Stomach (tissue), 9 donors: Measurements from ENCODE around the gene ZNF324. TPM values are rescaled to one million over a fixed set of nuclear protein-coding genes. Genes with fewer than 3 reads are reported as not detected.

Experiments used
- DNase-seq, 2 donors: peaks; one replicate each; pipeline versions ENCODE4 v3.0.0 to v3.0.0-alpha.2; 2013 to 2019
- H3K27ac ChIP-seq, 5 donors: fragments of 200-600 bp in 4 of 5; sonication (generic) in 4 of 5; one replicate each; pipeline ENCODE4 v1.5.1; 2013 to 2019; ENCODE audit warnings: mild to moderate bottlenecking in 1 of 5, moderate library complexity in 1 of 5
- H3K27me3 ChIP-seq, 3 donors: fragments of 200-600 bp; sonication (generic); one replicate each; pipeline ENCODE4 v1.5.1; 2017 to 2019; ENCODE audit warnings: mixed run types in 1 of 3
- H3K36me3 ChIP-seq, 4 donors: fragments of 200-600 bp; sonication (generic); 1 replicate in 3 of 4; 2 replicates in 1 of 4; pipeline ENCODE4 v1.5.1; 2016 to 2019
- H3K4me1 ChIP-seq, 4 donors: fragments of 200-600 bp; sonication (generic); one replicate each; pipeline ENCODE4 v1.5.1; 2016 to 2019
- H3K4me3 ChIP-seq, 4 donors: fragments of 200-600 bp; sonication (generic) in 3 of 4; one replicate each; pipeline ENCODE4 v1.5.1; 2016 to 2019; ENCODE audit warnings: mild to moderate bottlenecking in 1 of 4
- H3K9me3 ChIP-seq, 4 donors: fragments of 200-600 bp; sonication (generic); one replicate each; pipeline ENCODE4 v1.5.1; 2016 to 2019
- CTCF ChIP-seq, 7 experiments: fragments of 450-650 bp in 4 of 7; fragments of 200-600 bp in 3 of 7; sonication (generic) in 3 of 7; IDR thresholded peaks; one replicate each; pipeline ENCODE4 v1.5.1; 2016 to 2019; ENCODE audit warnings: antibody characterized with exemption in 7 of 7, control low read depth in 2 of 7, mild to moderate bottlenecking in 1 of 7
- EP300 ChIP-seq: sonication (generic); formaldehyde crosslinking; IDR thresholded peaks from one replicate; pipeline ENCODE4 v1.6.1; 2017; ENCODE audit warnings: antibody characterized with exemption
- POLR2A ChIP-seq, 4 donors: fragments of 450-650 bp; IDR thresholded peaks; one replicate each; pipeline ENCODE4 v1.6.1; 2016; ENCODE audit warnings: antibody characterized with exemption in 4 of 4, control low read depth in 2 of 4, mild to moderate bottlenecking in 1 of 4, moderate library complexity in 1 of 4
- POLR2AphosphoS5 ChIP-seq, 3 donors: sonication (generic); formaldehyde crosslinking; IDR thresholded peaks; one replicate each; pipeline ENCODE4 v1.6.1; 2016; ENCODE audit warnings: antibody characterized with exemption in 3 of 3
- WGBS, 5 donors: extraction: QIAGEN DNeasy Blood & Tissue Kit in 3 of 5; methylation state at CpG; one replicate each; pipeline versions ENCODE4 v1.1.5 to v1.1.7; 2013 to 2018; 5-methylcytosine and 5-hydroxymethylcytosine counted together
- intact Hi-C: fragments of 100-400 bp; cut with DNase I; formaldehyde crosslinking; loops from one replicate; pipeline ENCODE4 v1.15.1; 2023; ENCODE audit warnings: low total_unique reads
- polyA plus RNA-seq, 3 donors: library from polyadenylated mRNA; stranded (reverse); fragments of 200-250 nt; gene quantifications; one replicate each; pipeline ENCODE4 v1.2.3, GENCODE V29; 2013
- small RNA-seq, 4 donors: library from RNA; depleted of rRNA; stranded (forward); fragments of <200 nt; gene quantifications; one replicate each; pipeline ENCODE3, GENCODE V24; 2016
- total RNA-seq, 5 donors: library from RNA; depleted of rRNA; stranded (reverse); fragments of >200 nt; gene quantifications; one replicate each; pipeline versions ENCODE4 v1.1.0 to v1.2.3, GENCODE V29; 2014 to 2016
- donor health status: healthy with polysubstance abuse.
- donor health status: Bipolar disorder and iron deficiency.
- donor health status: healthy.

Gene ZNF324
- total and polyA plus RNA-seq, 8 donors: 1.7 to 11.9 (median 5.8) TPM

- 0 to 2% (median 1%) methylated on average over 14 of the region's 14 CpGs for WGBS, 5 donors
- Histone ChIP-seq H3K4me1 (peaks cover 29 to 65% (median 59%) of the 10 kb centered on the region in 4 donors), H3K9me3 (no peaks in the 10 kb centered on the region), H3K36me3 (peaks cover 16 to 25% (median 22%) of the 10 kb centered on the region in 4 donors), H3K4me3 (peak overlapping the region; percentile 80 to 94 (median 86)), H3K27me3 (no peaks in the 10 kb centered on the region), H3K27ac (peak overlapping the region; percentile 96 to 100 (median 98))
- intact Hi-C loops: no loop called here
- DNase-seq: peak; percentile 59 to 89
- TF ChIP-seq EP300 (no peak), CTCF (IDR thresholded peaks at IDR 0.05) (peak in 2 of 7 experiments; percentile 54 to 71)
These were observed 52.1 kb downstream of the ZNF324 start for GRCh38 chr19:58519087-58519354.

GRCh38 chr19:58519355-58520256 lies 52.7 kb downstream of the ZNF324 start, which contains the start of gene ZBTB45:
TSS of gene ZBTB45 (minus strand) at chr19:58519810. CDS start at chr19:58517673, 2,137 bp downstream.
- WGBS, 5 donors: 0 to 1% (median 0%) methylated on average over 76 to 87 of the region's 87 CpGs
- Histone ChIP-seq H3K4me3 (peak within 1 kb of the TSS; percentile 80 to 94 (median 86)), H3K27ac (peak within 1 kb of the TSS; percentile 96 to 100 (median 98)), H3K4me1 (peaks cover 23 to 59% (median 53%) of the 10 kb centered on the region in 4 donors), H3K36me3 (peaks cover 16 to 25% (median 22%) of the 10 kb centered on the region in 4 donors), H3K27me3 (no peaks in the 10 kb centered on the region), H3K9me3 (no peaks in the 10 kb centered on the region)
- intact Hi-C loops: no loop called here
- TF ChIP-seq CTCF (IDR thresholded peaks at IDR 0.05): peak in 5 of 7 experiments; percentile 35 to 93 (median 65)
- peak in 2 of 3 donors; percentile 74 to 91 for TF ChIP-seq POLR2AphosphoS5 (IDR thresholded peaks at IDR 0.05)
- TF ChIP-seq POLR2A (IDR thresholded peaks at IDR 0.05): peak in 1 of 4 donors; percentile 9
- TF ChIP-seq EP300: no peak
- peak; percentile 93 to 98 for DNase-seq

- intact Hi-C loops: no loop called here
These were observed 53.3 kb downstream of the ZNF324 start for GRCh38 chr19:58520257-58520599.

GRCh38 chr19:58521651-58522050 lies 54.8 kb downstream of the ZNF324 start:
- H3K36me3 ChIP-seq: peaks cover 7 to 10% (median 9%) of the 10 kb centered on the region in 4 donors
- H3K4me1 ChIP-seq: peaks cover 22 to 40% (median 33%) of the 10 kb centered on the region in 4 donors
- no peaks in the 10 kb centered on the region for H3K27me3 ChIP-seq
- WGBS, 5 donors: 32 to 63% (median 51%) methylated on average over 4 of the region's 4 CpGs
- peak overlapping the region in 4 of 5 donors; percentile 10 to 100 (median 74) for H3K27ac ChIP-seq
- H3K9me3 ChIP-seq: no peaks in the 10 kb centered on the region
- H3K4me3 ChIP-seq: no peak overlapping the region
- no peak for TF ChIP-seq POLR2A (IDR thresholded peaks at IDR 0.05)
- no peak for DNase-seq
- intact Hi-C loops: no loop called here

More at GRCh38 chr19:58520257-58520599, 53.3 kb downstream of the ZNF324 start:
- H3K36me3 ChIP-seq: peaks cover 16 to 24% (median 22%) of the 10 kb centered on the region in 4 donors
- peaks cover 22 to 55% (median 47%) of the 10 kb centered on the region in 4 donors for H3K4me1 ChIP-seq
- H3K9me3 ChIP-seq: no peaks in the 10 kb centered on the region
- TF ChIP-seq POLR2AphosphoS5 (IDR thresholded peaks at IDR 0.05): no peak
- no peak for DNase-seq
- WGBS, 5 donors: 3 to 13% (median 7%) methylated on average over 6 to 7 of the region's 7 CpGs
- peak overlapping the region; percentile 96 to 100 (median 98) for H3K27ac ChIP-seq
- peak overlapping the region; percentile 80 to 94 (median 86) for H3K4me3 ChIP-seq
- no peaks in the 10 kb centered on the region for H3K27me3 ChIP-seq

- intact Hi-C loops: no loop called here
- no peak overlapping the region for H3K27ac ChIP-seq
- TF ChIP-seq CTCF (IDR thresholded peaks at IDR 0.05): no peak
- no peak for TF ChIP-seq EP300
- TF ChIP-seq POLR2AphosphoS5 (IDR thresholded peaks at IDR 0.05): no peak
- no peak for TF ChIP-seq POLR2A (IDR thresholded peaks at IDR 0.05)
- H3K27me3 ChIP-seq: no peaks in the 10 kb centered on the region
- H3K9me3 ChIP-seq: no peaks in the 10 kb centered on the region
- WGBS, 5 donors: 84 to 92% (median 87%) methylated on average over 3 of the region's 3 CpGs
- no peaks in the 10 kb centered on the region for H3K36me3 ChIP-seq
- no peak overlapping the region for H3K4me3 ChIP-seq
- no peak for DNase-seq
- H3K4me1 ChIP-seq: peaks cover 19 to 30% (median 22%) of the 10 kb centered on the region in 4 donors
These were observed 55.8 kb downstream of the ZNF324 start for GRCh38 chr19:58522709-58523108.

Small RNAs within 50 kb of the gene (small RNA-seq; reads per million reads assigned to genes)
- gene RN7SL693P: 0 reads per million in 4 donors
- gene RNU6-1337P: 0 reads per million in 4 donors

Other genes starting within 250 kb of the ZNF324 start
- 10 to 100 TPM in 4 of 5 donors, 1 to 10 TPM in 1; 9.6 to 60.7 (median 34.8) TPM for gene ZNF544, start 238.2 kb upstream of the ZNF324 start, total RNA-seq
- gene ZNF544, start 238.2 kb upstream of the ZNF324 start, polyA plus RNA-seq: 10 to 100 TPM in 2 of 3 donors, 1 to 10 TPM in 1; 9.5 to 17.7 (median 17.0) TPM
- 1 to 10 TPM; 1.4 to 9.0 (median 4.9) TPM for gene ZNF8, start 188.1 kb upstream of the ZNF324 start, total RNA-seq
- 1 to 10 TPM in 1 of 3 donors, under 1 TPM in 2; 0.81 to 1.1 (median 0.95) TPM for gene ZNF8, start 188.1 kb upstream of the ZNF324 start, polyA plus RNA-seq
- 10 to 100 TPM; 25.2 to 93.6 (median 48.4) TPM for gene ERVK3-1, start 161.7 kb upstream of the ZNF324 start, total RNA-seq
- gene ERVK3-1, start 161.7 kb upstream of the ZNF324 start, polyA plus RNA-seq: 10 to 100 TPM; 25.0 to 45.1 (median 35.1) TPM
- 1 to 10 TPM in 3 of 5 donors, under 1 TPM in 1, not detected in 1; 0.45 to 5.2 (median 1.6) TPM for gene ZSCAN22, start 140.1 kb upstream of the ZNF324 start, total RNA-seq
- 1 to 10 TPM in 1 of 3 donors, under 1 TPM in 2; 0.75 to 1.4 (median 0.83) TPM for gene ZSCAN22, start 140.1 kb upstream of the ZNF324 start, polyA plus RNA-seq
- gene A1BG, start 113.6 kb upstream of the ZNF324 start, total RNA-seq: 10 to 100 TPM in 1 of 5 donors, 1 to 10 TPM in 2, not detected in 2; 1.1 to 30.9 (median 1.7) TPM
- gene A1BG, start 113.6 kb upstream of the ZNF324 start, polyA plus RNA-seq: 10 to 100 TPM; 19.7 to 61.7 (median 33.8) TPM
- 10 to 100 TPM in 1 of 5 donors, 1 to 10 TPM in 2, under 1 TPM in 1, not detected in 1; 0.14 to 12.3 (median 3.2) TPM for gene ZNF497, start 104.3 kb upstream of the ZNF324 start, total RNA-seq
- gene ZNF497, start 104.3 kb upstream of the ZNF324 start, polyA plus RNA-seq: 1 to 10 TPM in 1 of 3 donors, under 1 TPM in 2; 0.12 to 1.0 (median 0.46) TPM
- gene ZNF837, start 86.0 kb upstream of the ZNF324 start, total RNA-seq: 1 to 10 TPM in 4 of 5 donors, not detected in 1; 1.8 to 8.5 (median 2.3) TPM
- gene ZNF837, start 86.0 kb upstream of the ZNF324 start, polyA plus RNA-seq: 1 to 10 TPM; 2.3 to 3.0 (median 2.4) TPM
- gene RPS5, start 79.8 kb upstream of the ZNF324 start, total RNA-seq: 1,000 to 10,000 TPM in 3 of 5 donors, 100 to 1,000 TPM in 2; 801 to 1,605 (median 1,501) TPM
- 1,000 to 10,000 TPM; 1,495 to 2,322 (median 1,503) TPM for gene RPS5, start 79.8 kb upstream of the ZNF324 start, polyA plus RNA-seq
- gene RNF225, start 71.4 kb upstream of the ZNF324 start, total RNA-seq: not detected
- under 1 TPM in 1 of 3 donors, not detected in 2; 0.13 TPM for gene RNF225, start 71.4 kb upstream of the ZNF324 start, polyA plus RNA-seq
- 100 to 1,000 TPM in 1 of 5 donors, 10 to 100 TPM in 2, 1 to 10 TPM in 1, not detected in 1; 5.4 to 114 (median 17.2) TPM for gene ZNF584, start 58.4 kb upstream of the ZNF324 start, total RNA-seq
- gene ZNF584, start 58.4 kb upstream of the ZNF324 start, polyA plus RNA-seq: 10 to 100 TPM in 1 of 3 donors, 1 to 10 TPM in 2; 5.6 to 10.8 (median 6.8) TPM
- 1 to 10 TPM; 3.0 to 8.9 (median 6.4) TPM for gene ZNF132, start 26.9 kb upstream of the ZNF324 start, total RNA-seq
- gene ZNF132, start 26.9 kb upstream of the ZNF324 start, polyA plus RNA-seq: 1 to 10 TPM in 2 of 3 donors, under 1 TPM in 1; 0.68 to 1.2 (median 1.1) TPM
- gene ZNF324B, start 15.5 kb upstream of the ZNF324 start, total RNA-seq: 10 to 100 TPM in 1 of 5 donors, 1 to 10 TPM in 2, under 1 TPM in 1, not detected in 1; 0.58 to 12.6 (median 6.5) TPM
- 1 to 10 TPM; 1.6 to 2.3 (median 1.7) TPM for gene ZNF324B, start 15.5 kb upstream of the ZNF324 start, polyA plus RNA-seq
- 10 to 100 TPM in 1 of 5 donors, 1 to 10 TPM in 4; 4.6 to 26.1 (median 5.3) TPM for gene ZNF446, start 9.3 kb downstream of the ZNF324 start, total RNA-seq
- gene ZNF446, start 9.3 kb downstream of the ZNF324 start, polyA plus RNA-seq: 10 to 100 TPM in 1 of 3 donors, 1 to 10 TPM in 2; 7.1 to 13.0 (median 9.2) TPM
- gene SLC27A5, start 44.9 kb downstream of the ZNF324 start, total RNA-seq: 1 to 10 TPM in 3 of 5 donors, under 1 TPM in 1, not detected in 1; 0.87 to 3.3 (median 1.3) TPM
- gene SLC27A5, start 44.9 kb downstream of the ZNF324 start, polyA plus RNA-seq: 10 to 100 TPM in 2 of 3 donors, 1 to 10 TPM in 1; 8.4 to 18.4 (median 16.0) TPM
- 10 to 100 TPM in 3 of 5 donors, 1 to 10 TPM in 1, not detected in 1; 2.4 to 49.0 (median 20.1) TPM for gene ZBTB45, start 52.7 kb downstream of the ZNF324 start, total RNA-seq
- gene ZBTB45, start 52.7 kb downstream of the ZNF324 start, polyA plus RNA-seq: 1 to 10 TPM; 5.6 to 8.2 (median 6.6) TPM
- gene TRIM28, start 77.0 kb downstream of the ZNF324 start, total RNA-seq: 100 to 1,000 TPM in 4 of 5 donors, 10 to 100 TPM in 1; 95.5 to 923 (median 243) TPM
- 100 to 1,000 TPM; 143 to 200 (median 171) TPM for gene TRIM28, start 77.0 kb downstream of the ZNF324 start, polyA plus RNA-seq
- gene CHMP2A, start 88.0 kb downstream of the ZNF324 start, total RNA-seq: 100 to 1,000 TPM in 2 of 5 donors, 10 to 100 TPM in 3; 55.8 to 260 (median 89.0) TPM
- 100 to 1,000 TPM; 195 to 338 (median 235) TPM for gene CHMP2A, start 88.0 kb downstream of the ZNF324 start, polyA plus RNA-seq
- 10 to 100 TPM in 3 of 5 donors, 1 to 10 TPM in 1, not detected in 1; 9.8 to 35.3 (median 27.1) TPM for gene UBE2M, start 91.5 kb downstream of the ZNF324 start, total RNA-seq
- 10 to 100 TPM; 35.5 to 51.5 (median 41.9) TPM for gene UBE2M, start 91.5 kb downstream of the ZNF324 start, polyA plus RNA-seq
- gene MZF1, start 106.3 kb downstream of the ZNF324 start, total RNA-seq: 10 to 100 TPM; 14.0 to 84.9 (median 68.3) TPM
- gene MZF1, start 106.3 kb downstream of the ZNF324 start, polyA plus RNA-seq: 10 to 100 TPM; 16.1 to 33.2 (median 16.5) TPM